NCI-H2227 (cell line): ENCODE measurements around the gene LZTS2.
"Not testable (repeated sequence)": the region's sequence is repeated elsewhere in the genome, so short reads cannot be mapped to it uniquely, and the experiment has no call there.

Source experiments
- DNase-seq: peaks from one replicate; lab custom pipeline; 2025; ENCODE audit not compliant: unreplicated experiment; lab: John Stamatoyannopoulos, UW

LZTS2 gene, protein sequence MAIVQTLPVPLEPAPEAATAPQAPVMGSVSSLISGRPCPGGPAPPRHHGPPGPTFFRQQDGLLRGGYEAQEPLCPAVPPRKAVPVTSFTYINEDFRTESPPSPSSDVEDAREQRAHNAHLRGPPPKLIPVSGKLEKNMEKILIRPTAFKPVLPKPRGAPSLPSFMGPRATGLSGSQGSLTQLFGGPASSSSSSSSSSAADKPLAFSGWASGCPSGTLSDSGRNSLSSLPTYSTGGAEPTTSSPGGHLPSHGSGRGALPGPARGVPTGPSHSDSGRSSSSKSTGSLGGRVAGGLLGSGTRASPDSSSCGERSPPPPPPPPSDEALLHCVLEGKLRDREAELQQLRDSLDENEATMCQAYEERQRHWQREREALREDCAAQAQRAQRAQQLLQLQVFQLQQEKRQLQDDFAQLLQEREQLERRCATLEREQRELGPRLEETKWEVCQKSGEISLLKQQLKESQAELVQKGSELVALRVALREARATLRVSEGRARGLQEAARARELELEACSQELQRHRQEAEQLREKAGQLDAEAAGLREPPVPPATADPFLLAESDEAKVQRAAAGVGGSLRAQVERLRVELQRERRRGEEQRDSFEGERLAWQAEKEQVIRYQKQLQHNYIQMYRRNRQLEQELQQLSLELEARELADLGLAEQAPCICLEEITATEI

DNA sequence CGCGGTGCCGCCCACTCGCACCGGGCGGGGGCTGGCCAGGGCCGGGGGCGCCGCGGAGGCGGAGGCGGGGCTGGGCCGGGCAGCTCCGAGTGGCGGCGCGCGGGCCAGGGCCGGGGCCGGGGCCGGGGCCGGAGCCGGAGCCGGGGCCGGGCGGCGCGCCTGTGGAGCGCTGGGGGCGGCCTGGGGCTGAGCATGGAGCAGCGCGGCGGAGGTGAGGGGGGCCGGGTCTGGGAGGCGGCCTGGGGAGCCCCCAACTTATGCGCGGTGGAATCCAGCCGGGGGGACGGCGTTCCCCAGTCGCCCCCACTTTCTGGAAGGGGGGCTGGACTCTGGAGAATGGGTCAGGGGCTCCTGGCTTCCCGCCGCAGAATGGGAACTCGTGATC, at the start of gene LZTS2:
Gene LZTS2, plus strand, starts transcription at position 67 of the 385 bp plus-strand sequence. CDS start 2,731 bp downstream, outside the sequence.
- no peak for DNase-seq

DNA sequence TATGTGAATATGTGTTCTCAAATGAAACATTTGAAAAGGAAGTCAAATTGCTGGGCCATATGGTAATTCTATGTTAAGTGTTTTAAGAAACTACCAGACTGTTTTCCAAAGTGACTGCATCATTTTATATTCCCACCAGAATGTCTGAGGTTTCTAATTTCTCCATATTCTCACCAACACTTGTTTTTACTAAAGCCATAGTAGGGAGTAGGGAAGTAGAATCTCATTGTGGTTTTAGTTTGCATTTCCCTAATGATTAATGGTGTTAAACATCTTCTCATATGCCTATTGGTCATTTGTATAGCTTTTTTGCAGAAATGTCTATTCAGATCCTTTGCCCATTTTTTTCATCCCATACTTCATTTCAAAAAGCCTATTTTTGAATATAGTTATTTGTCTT, 39.4 kb upstream of the LZTS2 start:
- no peak for DNase-seq

DNA sequence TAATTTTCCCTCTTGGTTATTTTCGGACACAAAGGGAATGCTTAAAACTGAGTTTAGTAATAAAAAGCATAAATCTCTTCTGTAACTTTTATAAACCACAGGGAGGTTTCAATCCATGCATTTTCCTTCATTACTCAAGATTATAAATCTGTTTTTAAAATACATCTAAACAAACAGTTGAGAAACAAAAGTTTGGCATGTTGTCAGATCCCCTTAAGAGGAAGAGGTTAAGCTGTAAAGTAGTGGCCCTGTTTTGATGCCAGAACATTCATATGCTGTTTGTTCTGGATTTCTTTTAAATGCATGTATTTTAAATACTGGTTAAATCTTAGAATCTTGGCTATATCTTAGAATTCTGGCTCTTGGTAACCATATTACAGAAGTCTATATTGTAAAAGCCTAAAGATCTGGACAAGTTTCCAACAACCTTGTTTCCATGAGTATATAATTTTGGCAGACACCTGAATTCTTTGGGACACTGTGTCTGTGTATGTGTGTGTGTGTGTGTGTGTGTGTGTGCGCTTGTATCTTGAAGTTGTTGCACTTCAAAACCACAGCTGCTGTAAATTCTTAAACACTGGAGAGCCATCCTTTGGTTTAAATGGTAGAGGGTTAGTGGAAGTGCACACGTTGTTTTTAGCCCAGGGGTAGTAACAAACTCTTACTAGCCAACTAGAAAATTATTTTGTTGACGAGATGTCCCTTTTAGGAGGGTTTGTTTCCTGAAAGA, 37.1 kb upstream of the LZTS2 start:
- DNase-seq = no peak

DNA sequence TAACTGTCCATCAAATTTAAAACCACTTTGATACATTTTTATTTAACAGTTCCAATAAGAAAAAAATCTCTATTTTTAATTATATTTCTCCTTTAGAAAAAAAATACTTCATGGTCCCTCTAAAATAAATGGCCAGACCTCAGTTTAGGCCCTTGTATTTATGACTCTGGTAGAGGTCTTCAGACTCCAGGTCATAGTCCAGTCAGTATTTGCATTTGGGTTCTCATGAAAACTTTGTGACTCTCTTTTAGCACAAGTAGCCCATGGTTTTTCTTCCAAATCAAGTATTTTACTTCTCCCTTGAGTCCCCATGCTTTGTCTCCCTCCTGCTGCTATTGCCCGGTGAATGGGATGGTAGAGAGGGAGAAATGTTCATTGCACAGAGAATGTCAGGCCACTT, 35.8 kb upstream of the LZTS2 start:
- no peak for DNase-seq

DNA sequence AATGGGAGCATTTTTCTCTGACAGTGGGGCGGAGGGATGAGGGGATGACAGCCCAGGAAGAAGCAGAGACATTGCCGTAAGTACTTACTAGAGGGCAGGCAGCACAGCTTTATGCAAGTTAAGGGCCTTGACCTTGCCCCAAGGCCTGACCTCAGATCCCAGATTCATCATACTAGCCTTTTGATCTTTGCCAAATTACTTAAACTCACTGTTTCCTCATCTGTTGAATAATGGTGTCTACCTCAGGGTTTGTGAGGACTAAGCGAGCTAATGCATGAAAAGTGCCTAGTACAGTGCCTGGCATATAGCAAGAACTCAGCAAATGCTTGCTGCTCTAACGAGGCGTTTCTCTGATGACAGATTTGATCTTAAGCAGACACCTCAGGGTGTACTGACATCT, 33.8 kb upstream of the LZTS2 start:
- no peak for DNase-seq

DNA sequence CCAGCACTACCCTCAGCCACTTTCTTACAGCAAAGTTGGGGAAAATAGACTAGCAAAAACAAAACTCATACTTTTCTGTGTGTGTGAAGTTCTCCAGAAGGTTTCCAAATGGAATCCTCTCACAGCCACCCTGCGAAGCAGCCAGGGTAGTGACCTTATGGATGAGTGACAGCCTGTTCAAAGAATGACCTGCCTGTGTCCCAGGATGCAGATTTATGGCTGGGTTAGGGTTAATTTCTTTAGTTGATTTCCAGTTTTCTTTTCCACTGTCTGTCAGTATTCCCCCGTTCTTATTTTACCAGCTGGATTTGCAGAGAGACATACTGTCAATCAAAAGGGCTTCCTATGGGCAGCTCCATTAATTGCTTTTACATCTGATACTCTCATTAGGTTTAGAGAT, 32.7 kb upstream of the LZTS2 start:
- DNase-seq = no peak

DNA sequence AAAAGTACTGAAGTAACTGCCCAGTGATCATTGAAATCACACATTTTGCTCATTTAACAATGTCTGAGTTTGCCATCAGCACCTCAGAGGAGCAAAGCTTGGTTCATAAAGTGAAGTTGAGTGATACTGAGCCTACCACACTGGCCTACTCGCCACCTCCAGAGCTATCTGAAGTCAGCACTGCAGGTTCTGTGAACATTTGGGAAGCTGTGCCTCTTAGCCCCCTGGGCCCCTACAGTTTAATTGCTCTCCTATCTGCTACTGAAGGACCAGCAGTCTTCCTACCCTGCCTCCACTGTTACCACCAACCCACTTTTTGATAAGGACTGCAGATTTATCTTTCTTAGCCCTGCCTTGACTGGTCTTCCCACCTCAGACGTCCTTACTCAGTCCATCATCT, 32.3 kb upstream of the LZTS2 start:
- DNase-seq = no peak

DNA sequence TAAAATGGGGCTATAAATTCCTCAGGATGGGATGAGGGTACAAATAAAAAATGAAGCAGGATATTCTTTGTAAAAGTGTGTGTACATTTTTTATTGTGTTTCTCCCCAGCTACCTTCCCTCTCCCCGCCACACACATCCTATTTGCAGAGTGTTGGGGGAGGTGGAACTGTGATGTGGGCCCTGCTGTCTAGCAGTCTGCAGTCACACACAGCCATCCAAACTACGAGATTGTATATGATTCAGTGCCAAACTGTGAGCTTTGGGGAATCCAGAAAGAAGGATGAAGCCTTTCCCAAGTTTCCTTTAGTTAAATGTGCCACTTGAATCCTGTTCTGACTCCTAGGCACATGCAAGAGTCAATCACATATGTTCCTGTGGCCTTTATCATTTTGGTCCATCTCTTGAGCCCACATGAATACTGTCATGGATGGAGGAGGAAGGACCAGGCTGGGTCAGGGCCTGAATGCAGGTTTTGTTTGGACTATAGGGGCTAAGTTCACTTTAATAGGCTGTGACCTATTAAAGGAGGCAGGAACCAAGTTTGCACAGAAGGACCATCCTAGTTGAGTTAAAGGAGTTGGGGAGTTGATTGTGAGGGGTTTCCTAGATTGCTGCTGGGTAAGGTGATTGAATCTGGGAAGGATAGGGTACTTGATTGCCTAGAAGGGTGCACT, 31.4 kb upstream of the LZTS2 start:
- DNase-seq = no peak

DNA sequence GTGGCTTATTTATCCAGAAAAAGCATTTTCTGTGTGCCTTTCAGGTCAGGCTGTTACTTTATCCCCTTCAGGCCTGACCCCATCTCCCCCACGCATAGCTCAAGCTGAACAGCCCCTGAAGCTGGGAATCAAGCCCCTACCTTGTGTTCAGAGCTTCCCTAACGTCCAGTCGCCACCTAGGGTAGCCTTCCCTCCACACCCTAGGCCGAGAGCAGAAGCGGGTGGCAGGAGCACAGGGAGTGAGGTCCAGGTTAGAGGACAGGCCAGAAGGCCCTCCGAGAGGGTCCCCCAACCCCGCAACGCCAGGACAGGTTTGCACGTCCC, 30.8 kb upstream of the LZTS2 start:
- DNase-seq = no peak

DNA sequence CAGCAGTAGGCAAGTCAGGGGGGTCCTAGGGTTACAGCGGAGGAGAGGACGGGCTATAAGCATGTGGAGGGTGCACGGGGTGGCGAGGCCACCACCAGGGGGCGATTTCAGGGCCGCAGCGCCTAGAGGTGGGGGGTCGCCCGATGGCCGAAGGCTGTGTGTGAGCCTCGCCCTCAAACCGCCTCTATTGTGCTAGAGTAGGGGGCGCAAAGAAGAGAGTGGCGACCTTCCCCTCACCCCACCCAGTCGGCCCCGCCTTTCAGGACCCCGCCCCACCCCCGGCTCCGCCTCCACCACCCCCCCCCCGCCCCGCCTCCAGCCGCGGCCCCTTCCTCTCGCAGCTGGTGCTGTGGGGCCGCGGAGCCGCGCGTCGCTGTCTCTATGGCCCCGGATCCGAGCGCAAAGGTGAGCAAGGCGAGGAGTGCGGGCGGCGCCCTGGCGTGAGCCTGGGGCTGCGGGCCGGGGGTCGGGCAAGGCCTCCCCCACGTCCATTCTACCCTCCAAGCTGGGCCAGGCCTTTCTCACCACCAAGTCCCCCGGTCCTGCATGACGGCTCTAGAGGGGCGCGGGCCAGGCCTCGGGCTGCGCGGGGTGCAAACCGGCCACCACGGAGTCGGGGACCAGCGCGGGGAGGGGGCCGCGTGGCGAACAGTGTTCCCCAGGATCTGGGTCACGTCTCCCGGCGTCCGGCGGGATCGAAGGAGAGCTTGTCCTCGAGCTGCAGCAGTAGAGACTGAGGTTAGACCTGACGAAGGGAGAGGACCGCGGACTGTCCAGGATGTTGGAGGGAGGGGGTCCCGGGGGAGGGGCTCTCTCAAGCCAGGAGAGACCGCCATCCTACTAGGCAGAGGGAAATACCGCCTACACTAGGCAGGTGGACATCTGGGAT, 30.2 kb upstream of the LZTS2 start, which contains the start of gene SEMA4G:
Gene SEMA4G, plus strand, starts transcription at position 318 of the 889 bp plus-strand sequence. CDS start 3,409 bp downstream, outside the sequence.
- DNase-seq = peak; percentile 55

DNA sequence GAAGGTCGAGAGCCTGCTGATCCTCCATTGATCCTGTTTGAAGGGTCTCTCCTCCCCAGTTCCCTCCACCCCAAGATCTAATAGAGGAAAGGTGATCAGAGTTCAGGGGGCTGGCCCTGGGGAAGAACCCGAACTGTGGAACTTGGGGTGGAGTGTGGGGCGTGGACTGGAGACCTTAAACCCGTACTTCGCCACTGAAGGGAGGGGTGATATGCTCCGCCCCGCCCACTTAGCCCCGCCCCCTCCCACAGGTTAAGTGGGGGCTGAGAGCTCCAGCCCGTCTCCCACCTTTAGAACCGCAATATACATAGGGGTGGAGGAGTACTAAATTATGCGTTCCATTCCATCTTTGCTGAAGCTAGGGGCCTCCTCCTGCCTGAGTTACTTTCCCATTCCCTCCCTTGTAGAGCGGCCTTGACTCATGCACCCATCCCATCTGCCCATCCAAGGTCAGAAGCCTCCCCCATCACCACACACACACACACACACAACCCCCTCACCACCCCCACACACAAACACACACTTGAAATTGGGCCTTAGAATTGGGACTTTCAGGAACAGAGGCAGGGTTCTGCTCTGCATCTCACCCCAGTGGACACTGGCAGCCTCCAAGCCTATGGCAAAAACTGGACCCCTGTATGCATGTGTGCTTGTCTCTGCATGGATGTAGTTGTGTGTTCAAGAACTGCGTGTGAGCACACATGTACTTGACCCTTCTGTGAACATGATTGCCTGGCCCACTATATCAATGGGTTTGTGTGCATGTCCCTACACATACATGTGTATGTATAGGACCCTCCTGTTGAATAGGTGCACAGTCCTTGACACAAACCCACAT, 29.3 kb upstream of the LZTS2 start:
- DNase-seq = no peak

DNA sequence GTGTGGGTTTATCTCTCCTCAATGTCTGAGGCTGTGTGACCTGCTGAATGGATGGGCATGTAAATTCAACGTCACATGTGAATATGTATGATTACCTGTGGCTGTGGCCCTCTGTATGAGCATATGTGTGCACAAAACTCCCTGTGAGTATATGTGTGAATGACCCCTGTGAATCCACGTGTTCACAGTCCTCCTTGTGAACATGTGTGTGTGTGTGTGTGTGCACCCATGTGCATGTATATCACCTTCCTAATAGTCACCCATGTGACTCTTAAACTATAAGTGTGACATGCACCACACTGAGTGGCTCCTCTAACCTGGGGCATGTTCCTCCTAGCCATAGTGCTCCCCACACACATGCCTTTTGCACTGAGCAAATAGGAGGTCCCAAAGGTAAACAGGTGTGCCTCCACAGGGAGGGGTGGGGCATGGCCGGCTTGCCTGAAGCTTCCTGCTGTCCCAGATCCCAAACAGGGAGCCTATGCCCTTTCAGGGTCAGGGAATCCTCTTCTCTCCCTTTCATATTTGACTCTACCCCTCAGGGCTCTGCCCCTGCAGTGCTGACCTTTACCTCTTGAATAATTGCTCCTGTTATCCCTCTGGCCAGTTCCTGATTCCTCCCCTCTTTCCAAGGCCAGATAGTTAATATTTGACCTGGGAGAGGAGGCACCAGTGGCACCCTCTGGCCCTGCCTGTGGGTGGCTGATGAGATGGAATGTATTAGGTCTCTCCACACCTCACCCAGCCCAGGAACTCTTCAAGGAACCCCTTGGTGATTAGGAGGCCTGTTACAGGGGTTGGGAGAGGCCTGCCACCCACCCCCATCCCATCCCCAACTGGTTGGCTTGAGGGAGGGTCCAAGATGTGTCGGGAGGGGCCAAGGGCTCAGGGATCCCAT, 28.4 kb upstream of the LZTS2 start:
- DNase-seq = no peak

DNA sequence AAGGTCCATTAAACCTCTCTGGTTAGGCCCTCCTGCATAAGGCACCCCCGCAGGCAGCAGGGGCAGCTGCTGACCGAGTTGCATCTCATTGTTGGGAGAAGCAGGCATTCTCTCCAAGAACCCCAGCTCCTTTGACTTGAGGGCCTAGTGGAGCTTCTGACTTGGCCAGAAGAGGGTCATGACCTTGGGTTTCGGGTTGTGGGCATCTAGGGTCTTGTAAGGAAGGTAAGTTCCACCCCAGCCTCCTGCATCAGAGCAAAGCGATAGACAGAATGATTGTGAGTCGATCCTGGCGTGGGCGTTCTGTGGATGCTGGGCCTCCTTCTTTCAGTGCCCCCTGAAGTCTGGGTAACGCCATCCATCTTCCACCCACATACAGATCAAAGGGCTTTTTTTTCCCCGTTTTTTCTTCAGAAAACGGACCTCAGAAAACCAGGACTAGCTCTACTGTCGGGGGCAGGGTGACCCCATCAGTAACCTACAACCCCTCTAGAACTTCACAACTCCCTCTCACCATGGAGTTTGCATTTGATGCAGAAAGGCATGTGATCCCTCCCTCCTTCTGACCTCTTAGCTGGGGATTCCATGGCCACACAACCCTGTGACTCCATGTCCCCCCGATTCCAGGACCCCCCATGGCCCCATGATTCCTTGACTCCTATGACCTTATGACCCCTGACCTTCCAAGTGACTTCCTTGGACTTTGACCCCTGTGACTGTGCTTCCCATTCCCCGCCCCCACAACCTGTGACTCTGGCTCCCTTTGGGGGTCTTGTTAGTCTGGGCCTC, 27.3 kb upstream of the LZTS2 start:
- no peak for DNase-seq

DNA sequence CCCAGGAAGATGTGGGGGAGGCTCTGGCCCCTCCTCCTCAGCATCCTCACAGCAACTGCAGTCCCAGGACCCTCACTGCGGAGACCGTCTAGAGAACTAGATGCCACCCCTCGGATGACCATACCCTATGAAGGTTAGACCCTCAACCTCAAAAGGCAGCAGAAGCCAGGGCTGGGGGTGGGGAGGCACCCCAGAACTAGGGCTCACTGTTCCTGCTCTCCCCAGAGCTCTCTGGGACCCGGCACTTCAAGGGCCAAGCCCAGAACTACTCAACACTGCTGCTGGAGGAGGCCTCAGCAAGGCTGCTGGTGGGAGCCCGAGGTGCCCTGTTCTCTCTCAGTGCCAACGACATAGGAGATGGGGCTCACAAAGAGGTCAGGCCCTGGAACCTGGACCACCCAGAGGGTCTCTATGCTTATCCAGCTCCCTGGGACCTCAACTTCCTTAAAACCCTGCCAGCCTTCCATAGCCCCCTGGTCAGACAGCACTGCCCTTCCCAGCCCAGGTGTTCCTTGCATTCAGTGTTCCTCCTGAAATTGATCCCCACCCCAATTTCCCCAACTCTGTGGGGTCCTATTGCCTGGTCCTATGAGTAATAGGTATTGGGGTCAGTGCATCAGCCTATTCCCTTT, 26.6 kb upstream of the LZTS2 start:
- DNase-seq = no peak

DNA sequence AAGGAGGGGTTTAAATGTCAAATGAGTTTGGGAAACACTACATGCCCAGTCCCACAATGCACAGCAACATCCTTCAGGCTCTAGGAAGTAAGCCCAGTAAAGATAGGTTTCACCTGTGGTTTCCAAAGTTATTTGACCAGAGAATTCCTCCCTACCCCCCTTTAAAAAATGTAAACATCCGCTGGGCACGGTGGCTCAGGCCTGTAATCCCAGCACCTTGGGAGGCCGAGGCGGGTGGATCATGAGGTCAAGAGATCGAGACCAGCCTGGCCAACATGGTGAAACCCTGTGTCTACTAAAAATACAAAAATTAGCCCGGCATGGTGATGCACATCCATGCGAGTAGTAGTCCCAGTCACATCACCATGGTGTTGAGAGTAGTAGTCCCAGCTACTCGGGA, 24.2 kb upstream of the LZTS2 start:
- DNase-seq = not testable (repeated sequence)

DNA sequence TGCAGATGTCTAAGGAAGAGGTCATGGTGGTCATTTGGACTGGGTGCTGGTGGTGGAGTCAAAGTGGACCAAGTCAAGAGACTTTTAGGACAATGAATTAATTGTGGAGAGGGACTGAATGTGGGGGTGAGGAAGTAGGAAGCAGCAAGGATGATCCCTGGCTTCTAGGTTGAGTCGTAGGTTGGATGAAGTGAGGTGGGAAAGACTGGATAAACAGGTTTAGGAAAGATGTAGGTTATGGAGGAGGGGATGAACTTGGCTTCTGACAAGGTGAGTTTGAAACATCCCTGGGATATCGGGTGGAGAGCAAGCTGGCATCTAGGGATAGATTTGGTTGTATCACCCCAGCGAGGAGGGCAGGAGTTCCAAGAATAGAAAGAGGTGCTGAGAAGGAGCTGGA, 22.7 kb upstream of the LZTS2 start:
- DNase-seq = no peak

DNA sequence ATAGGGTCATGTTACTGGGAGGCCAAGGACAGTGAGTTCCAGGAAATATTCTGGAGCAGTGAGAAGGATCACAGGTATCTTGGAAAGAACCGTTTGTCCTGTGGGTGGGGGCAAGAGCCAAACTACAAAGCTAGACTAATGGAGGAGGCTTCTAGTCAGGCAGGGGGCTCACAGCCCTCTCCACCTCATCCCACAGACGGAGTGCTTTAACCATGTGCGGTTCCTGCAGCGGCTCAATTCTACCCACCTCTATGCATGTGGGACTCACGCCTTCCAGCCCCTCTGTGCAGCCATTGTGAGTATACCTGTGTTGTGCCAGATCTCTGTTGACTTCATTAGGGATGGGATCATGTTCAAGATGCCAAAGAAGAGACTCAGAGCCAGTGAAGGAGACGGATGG, 22.2 kb upstream of the LZTS2 start:
- no peak for DNase-seq
